ENCODE results near the gene KMO. TPM values are rescaled to one million over a fixed set of nuclear protein-coding genes. Genes with fewer than 3 reads are reported as not detected.

Gene KMO
- polyA plus RNA-seq, 3 donors = 4.7 to 9.0 (median 6.4) TPM

DNA sequence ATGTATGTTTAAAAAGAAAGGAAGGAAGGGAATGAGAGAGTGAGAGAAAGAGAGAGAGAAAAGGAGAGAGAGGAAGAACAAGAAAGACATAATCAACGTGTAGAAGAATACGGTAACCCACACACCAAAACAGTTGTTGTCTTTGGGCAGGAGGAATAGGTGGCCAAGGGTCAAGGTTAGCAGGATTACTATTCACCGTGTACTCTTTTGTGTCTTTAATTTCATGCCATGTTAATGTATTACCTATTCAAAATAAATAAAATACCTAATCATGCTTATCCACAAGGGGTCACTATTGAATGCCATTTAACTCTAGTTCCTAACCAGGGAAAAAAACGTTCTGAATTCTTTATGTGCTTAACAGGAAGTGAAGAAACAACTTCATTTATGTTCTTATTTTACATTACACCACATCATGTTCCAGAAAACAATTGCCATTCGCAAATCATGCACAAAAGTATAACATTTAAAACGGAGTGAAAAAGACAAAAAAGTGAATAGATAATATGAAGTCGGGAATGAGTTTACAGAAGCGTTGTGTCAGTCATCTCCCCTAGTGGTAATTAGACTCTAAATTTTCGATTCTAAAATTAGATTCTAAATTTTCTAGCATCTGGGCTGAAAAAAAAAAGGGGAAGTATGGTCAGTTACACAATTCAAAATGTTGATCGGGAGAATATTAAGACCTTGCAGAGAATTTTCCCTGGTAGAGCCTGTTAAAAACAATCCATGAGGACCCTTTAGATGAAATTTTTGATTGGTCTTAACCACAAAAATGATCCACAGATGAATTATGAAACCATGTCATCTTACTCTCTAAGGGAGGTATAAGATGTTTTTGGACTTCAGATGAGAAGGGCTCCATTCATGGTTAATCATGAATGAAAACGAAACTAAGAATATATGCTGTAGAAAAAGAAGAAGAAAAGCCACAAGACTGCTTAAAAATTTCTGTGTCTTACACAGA, 700 bp upstream of the KMO start:
- Mint-ChIP-seq H3K36me3 (peaks cover 1 to 9% of the 10 kb centered on the region in 2 donors), H3K4me1 (peaks cover 29% of the 10 kb centered on the region), H3K4me3 (peak overlapping the region; percentile 64 to 97), H3K9me3 (no peaks in the 10 kb centered on the region), H3K27ac (peak overlapping the region; percentile 90 to 98 (median 95)), H3K27me3 (ENCODE audit: low read depth in 3 of 3) (peaks cover 0 to 2% (median 2%) of the 10 kb centered on the region in 3 donors)
- intact Hi-C loops (cut with micrococcal nuclease) = loop anchor here (2.0 to 10.0 kb wide), 7 partner anchors 19 to 283 kb away; partner anchors contain the start of genes CHML (in 1 of the 2) and OPN3 (in 1 of the 2)
- H3K36me3 ChIP-seq (replicated peaks in 1 of 2; ENCODE audit: control insufficient read depth in 1 of 2, insufficient read depth in 2 of 2, low read length in 2 of 2) = no peaks in the 10 kb centered on the region
- H3K4me3 ChIP-seq (replicated peaks in 1 of 3; ENCODE audit: low read depth in 2 of 3, low read length in 3 of 3) = peak overlapping the region; percentile 65 to 100 (median 87)
- H3K4me2 ChIP-seq (replicated peaks; ENCODE audit: extremely low read depth, low read length, poor library complexity, severe bottlenecking) = peak overlapping the region; percentile 83
- H3K27me3 ChIP-seq (ENCODE audit: control insufficient read depth in 2 of 2, insufficient read depth in 2 of 2, low read length in 2 of 2) = no peaks in the 10 kb centered on the region
- H3K27ac ChIP-seq (ENCODE audit: low read depth in 1 of 2, low read length in 2 of 2) = peak overlapping the region; percentile 74 to 98
- peaks cover 39% of the 10 kb centered on the region for H3K79me2 ChIP-seq (ENCODE audit: insufficient read depth, low read length)
- WGBS (ENCODE audit: insufficient coverage) = 0% methylated on average over 1 of the region's 11 CpGs
- peaks cover 24 to 28% of the 10 kb centered on the region in 2 donors for H3K4me1 ChIP-seq (ENCODE audit: control insufficient read depth in 1 of 2, insufficient read depth in 2 of 2, low read length in 2 of 2)
- peak overlapping the region; percentile 80 for H3K9ac ChIP-seq (ENCODE audit: insufficient read depth, low read length, poor library complexity, severe bottlenecking)
- peak; percentile 77 to 92 (median 83) for DNase-seq
- H4K20me1 ChIP-seq (ENCODE audit: insufficient read depth, low read length) = no peaks in the 10 kb centered on the region
- H3K9me3 ChIP-seq (replicated peaks in 1 of 2; ENCODE audit: control insufficient read depth in 1 of 2, insufficient read depth in 1 of 2, low read length in 2 of 2) = no peaks in the 10 kb centered on the region
- peak overlapping the region; percentile 51 for H2AFZ ChIP-seq (ENCODE audit: insufficient read depth, low read depth, low read length, poor library complexity, severe bottlenecking)
- TF ChIP-seq, protein P1, sequence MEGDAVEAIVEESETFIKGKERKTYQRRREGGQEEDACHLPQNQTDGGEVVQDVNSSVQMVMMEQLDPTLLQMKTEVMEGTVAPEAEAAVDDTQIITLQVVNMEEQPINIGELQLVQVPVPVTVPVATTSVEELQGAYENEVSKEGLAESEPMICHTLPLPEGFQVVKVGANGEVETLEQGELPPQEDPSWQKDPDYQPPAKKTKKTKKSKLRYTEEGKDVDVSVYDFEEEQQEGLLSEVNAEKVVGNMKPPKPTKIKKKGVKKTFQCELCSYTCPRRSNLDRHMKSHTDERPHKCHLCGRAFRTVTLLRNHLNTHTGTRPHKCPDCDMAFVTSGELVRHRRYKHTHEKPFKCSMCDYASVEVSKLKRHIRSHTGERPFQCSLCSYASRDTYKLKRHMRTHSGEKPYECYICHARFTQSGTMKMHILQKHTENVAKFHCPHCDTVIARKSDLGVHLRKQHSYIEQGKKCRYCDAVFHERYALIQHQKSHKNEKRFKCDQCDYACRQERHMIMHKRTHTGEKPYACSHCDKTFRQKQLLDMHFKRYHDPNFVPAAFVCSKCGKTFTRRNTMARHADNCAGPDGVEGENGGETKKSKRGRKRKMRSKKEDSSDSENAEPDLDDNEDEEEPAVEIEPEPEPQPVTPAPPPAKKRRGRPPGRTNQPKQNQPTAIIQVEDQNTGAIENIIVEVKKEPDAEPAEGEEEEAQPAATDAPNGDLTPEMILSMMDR (IDR thresholded peaks at IDR 0.05) = peak; percentile 85

DNA sequence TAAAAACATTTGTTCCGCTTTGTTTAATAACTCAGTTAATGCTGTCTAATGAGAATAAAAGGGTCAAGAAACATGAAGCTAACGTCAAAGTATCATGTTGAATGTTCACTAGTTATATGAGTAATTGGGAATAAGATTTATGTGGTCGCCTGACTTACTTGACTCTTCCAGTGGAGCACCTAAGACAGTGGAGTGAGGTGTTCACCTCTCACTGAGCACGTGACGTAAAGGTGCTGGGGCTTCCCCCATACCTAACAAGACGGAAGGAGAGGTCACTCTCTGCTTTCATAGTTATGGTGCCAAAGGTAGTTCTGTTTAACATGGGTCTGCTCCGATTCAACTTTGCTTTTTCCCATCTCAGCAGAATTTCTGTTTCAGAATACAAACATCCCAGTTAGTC, 686 bp downstream of the KMO start:
- Histone ChIP-seq H4K20me1 (ENCODE audit: insufficient read depth, low read length) (no peaks in the 10 kb centered on the region), H3K36me3 (replicated peaks in 1 of 2; ENCODE audit: control insufficient read depth in 1 of 2, insufficient read depth in 2 of 2, low read length in 2 of 2) (peaks cover 4 to 12% of the 10 kb centered on the region in 2 donors), H3K27ac (ENCODE audit: low read depth in 1 of 2, low read length in 2 of 2) (peak overlapping the region; percentile 79 to 98), H3K27me3 (ENCODE audit: control insufficient read depth in 2 of 2, insufficient read depth in 2 of 2, low read length in 2 of 2) (no peaks in the 10 kb centered on the region), H3K4me3 (replicated peaks in 1 of 3; ENCODE audit: low read depth in 2 of 3, low read length in 3 of 3) (peak overlapping the region; percentile 65 to 100 (median 87)), H3K79me2 (ENCODE audit: insufficient read depth, low read length) (peaks cover 43% of the 10 kb centered on the region), H3K4me2 (replicated peaks; ENCODE audit: extremely low read depth, low read length, poor library complexity, severe bottlenecking) (peak overlapping the region; percentile 83), H3K9ac (ENCODE audit: insufficient read depth, low read length, poor library complexity, severe bottlenecking) (peak overlapping the region; percentile 80), H2AFZ (ENCODE audit: insufficient read depth, low read depth, low read length, poor library complexity, severe bottlenecking) (peak overlapping the region; percentile 69), H3K9me3 (replicated peaks in 1 of 2; ENCODE audit: control insufficient read depth in 1 of 2, insufficient read depth in 1 of 2, low read length in 2 of 2) (no peaks in the 10 kb centered on the region), H3K4me1 (ENCODE audit: control insufficient read depth in 1 of 2, insufficient read depth in 2 of 2, low read length in 2 of 2) (peaks cover 24 to 28% of the 10 kb centered on the region in 2 donors)
- TF ChIP-seq, protein P1 (IDR thresholded peaks at IDR 0.05) = no peak
- Mint-ChIP-seq H3K9me3 (peaks cover 0 to 9% (median 3%) of the 10 kb centered on the region in 7 donors), H3K4me3 (peak overlapping the region; percentile 64 to 75), H3K27me3 (ENCODE audit: low read depth in 3 of 3) (peaks cover 0 to 2% (median 2%) of the 10 kb centered on the region in 3 donors), H3K36me3 (peaks cover 15 to 22% of the 10 kb centered on the region in 2 donors), H3K4me1 (peaks cover 29% of the 10 kb centered on the region), H3K27ac (peak overlapping the region; percentile 90 to 97 (median 93))
- DNase-seq = peak in 2 of 3 donors; percentile 7 to 58
- intact Hi-C loops (cut with micrococcal nuclease) = loop anchor here (2.0 to 10.0 kb wide), 7 partner anchors 18 to 282 kb away; partner anchors contain the start of genes CHML (in 1 of the 2) and OPN3 (in 1 of the 2)
- 80% methylated on average over 1 of the region's 7 CpGs for WGBS (ENCODE audit: insufficient coverage)
